Caco-2 (cell line): Measurements from ENCODE around the gene CERS6. TPM values are rescaled to one million over a fixed set of nuclear protein-coding genes. Genes with fewer than 3 reads are reported as not detected.

Source experiments
- BruUV-seq: library from RNA; stranded (reverse); fragments of 400-500 nt; replicated peaks from 2 replicates; lab custom pipeline; 2021; lab: Mats Ljungman, UMichigan
- CTCF ChIA-PET: fragments of 300-600 bp; sonication (Branson Sonifier 250); formaldehyde crosslinking; loops from one replicate; lab custom pipeline; 2022; ENCODE audit warnings: antibody characterized with exemption; lab: Charles Lee
- POLR2A ChIA-PET: fragments of 300-600 bp; sonication (Branson Sonifier 250); formaldehyde crosslinking; loops from one replicate; lab custom pipeline; 2022; ENCODE audit warnings: antibody characterized with exemption; lab: Charles Lee
- DNase-seq, 2 experiments: peaks; one replicate each; pipeline versions ENCODE4 v3.0.0 to v3.0.0-alpha.2; 2020 to 2022
- H3K27me3 ChIP-seq: replicated peaks from 2 replicates; pipeline ENCODE4 v1.6.0; 2011; ENCODE audit warnings: low read length; ENCODE audit not compliant: control insufficient read depth, insufficient read depth
- H3K36me3 ChIP-seq: 2 replicates; pipeline ENCODE4 v1.5.1; 2011; ENCODE audit warnings: low read length; ENCODE audit not compliant: control insufficient read depth, insufficient read depth
- H3K4me1 ChIP-seq: fragments of 250-450 bp; sonication (Bioruptor Pico); 2 replicates; pipeline ENCODE4 v1.5.1; 2020; ENCODE audit warnings: mild to moderate bottlenecking
- H3K4me3 ChIP-seq: 2 replicates; pipeline ENCODE4 v1.5.1; 2011; ENCODE audit warnings: low read depth, mild to moderate bottlenecking, control low read depth, low read length
- H3K9me3 ChIP-seq: fragments of 250-450 bp; sonication (Bioruptor Pico); 2 replicates; pipeline ENCODE4 v1.5.1; 2020; ENCODE audit warnings: mild to moderate bottlenecking, moderate library complexity
- H3K27ac Mint-ChIP-seq: one replicate; pipeline ENCODE4 v1.8.0; 2022; ENCODE audit warnings: mixed read lengths; ENCODE audit not compliant: unreplicated experiment
- H3K27me3 Mint-ChIP-seq: one replicate; pipeline ENCODE4 v1.8.0; 2022; ENCODE audit warnings: mixed read lengths; ENCODE audit not compliant: insufficient read depth, unreplicated experiment
- H3K36me3 Mint-ChIP-seq: one replicate; pipeline ENCODE4 v1.8.0; 2022; ENCODE audit warnings: mild to moderate bottlenecking, mixed read lengths; ENCODE audit not compliant: insufficient read depth, unreplicated experiment
- H3K4me1 Mint-ChIP-seq: one replicate; pipeline ENCODE4 v1.8.0; 2022; ENCODE audit warnings: low read depth, mixed read lengths; ENCODE audit not compliant: unreplicated experiment
- H3K4me3 Mint-ChIP-seq: one replicate; pipeline ENCODE4 v1.8.0; 2022; ENCODE audit warnings: mild to moderate bottlenecking, moderate library complexity, mixed read lengths; ENCODE audit not compliant: unreplicated experiment
- H3K9me3 Mint-ChIP-seq: one replicate; pipeline ENCODE4 v1.8.0; 2022; ENCODE audit warnings: mixed read lengths; ENCODE audit not compliant: unreplicated experiment
- intact Hi-C: fragments of 100-400 bp; cut with micrococcal nuclease; formaldehyde crosslinking; loops from one replicate; pipeline ENCODE4 v1.10.0; 2022; ENCODE audit not compliant: unreplicated experiment
- total RNA-seq: library from RNA; stranded (reverse); gene quantifications from 2 replicates; pipeline ENCODE4 v1.2.3, GENCODE V29; 2022
- TF ChIP-seq, protein P1 (sequence below), 2 experiments: fragments of 200-600 bp in 1 of 2; IDR thresholded peaks; 1 replicate in 1 of 2; 2 replicates in 1 of 2; pipeline versions ENCODE4 v1.5.1 to v1.8.0; 2011 to 2022; ENCODE audit warnings: antibody characterized with exemption in 1 of 2, control low read depth in 1 of 2, inconsistent platforms in 1 of 2, low read depth in 1 of 2, low read length in 1 of 2, mild to moderate bottlenecking in 1 of 2, moderate library complexity in 1 of 2; ENCODE audit not compliant: insufficient read depth in 1 of 2, severe bottlenecking in 1 of 2, unreplicated experiment in 1 of 2

CERS6 gene
- total RNA-seq, 1 experiment from 2014 or later = 32.7 TPM

- TF ChIP-seq, protein P1, sequence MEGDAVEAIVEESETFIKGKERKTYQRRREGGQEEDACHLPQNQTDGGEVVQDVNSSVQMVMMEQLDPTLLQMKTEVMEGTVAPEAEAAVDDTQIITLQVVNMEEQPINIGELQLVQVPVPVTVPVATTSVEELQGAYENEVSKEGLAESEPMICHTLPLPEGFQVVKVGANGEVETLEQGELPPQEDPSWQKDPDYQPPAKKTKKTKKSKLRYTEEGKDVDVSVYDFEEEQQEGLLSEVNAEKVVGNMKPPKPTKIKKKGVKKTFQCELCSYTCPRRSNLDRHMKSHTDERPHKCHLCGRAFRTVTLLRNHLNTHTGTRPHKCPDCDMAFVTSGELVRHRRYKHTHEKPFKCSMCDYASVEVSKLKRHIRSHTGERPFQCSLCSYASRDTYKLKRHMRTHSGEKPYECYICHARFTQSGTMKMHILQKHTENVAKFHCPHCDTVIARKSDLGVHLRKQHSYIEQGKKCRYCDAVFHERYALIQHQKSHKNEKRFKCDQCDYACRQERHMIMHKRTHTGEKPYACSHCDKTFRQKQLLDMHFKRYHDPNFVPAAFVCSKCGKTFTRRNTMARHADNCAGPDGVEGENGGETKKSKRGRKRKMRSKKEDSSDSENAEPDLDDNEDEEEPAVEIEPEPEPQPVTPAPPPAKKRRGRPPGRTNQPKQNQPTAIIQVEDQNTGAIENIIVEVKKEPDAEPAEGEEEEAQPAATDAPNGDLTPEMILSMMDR (IDR thresholded peaks at IDR 0.05; ENCODE audit: insufficient read depth in 1 of 2, low read depth in 1 of 2, low read length in 1 of 2, severe bottlenecking in 1 of 2, unreplicated experiment in 1 of 2) = no peak
- Histone ChIP-seq H3K36me3 (no peaks in the 10 kb centered on the region), H3K27me3 (no peaks in the 10 kb centered on the region), H3K4me3 (no peak overlapping the region), H3K4me1 (0 out of 2 replicates have a peak, but pooled peaks cover under 1% of the 10 kb centered on the region), H3K9me3 (no peaks in the 10 kb centered on the region)
- ChIA-PET POLR2A (no interaction called here), CTCF (no interaction called here)
- intact Hi-C loops = no loop called here
- no peaks in the 10 kb centered on the region for H3K36me3 Mint-ChIP-seq
- no TSS peak for BruUV-seq
- no peak for DNase-seq
- H3K4me3 Mint-ChIP-seq = no peak overlapping the region
- no peak overlapping the region for H3K27ac Mint-ChIP-seq
- H3K27me3 Mint-ChIP-seq = no peaks in the 10 kb centered on the region
- H3K9me3 Mint-ChIP-seq = no peaks in the 10 kb centered on the region
- H3K4me1 Mint-ChIP-seq = peaks cover 6% of the 10 kb centered on the region
Measured at GRCh38 chr2:168809537-168809936, 353.5 kb downstream of the CERS6 start.

DNA sequence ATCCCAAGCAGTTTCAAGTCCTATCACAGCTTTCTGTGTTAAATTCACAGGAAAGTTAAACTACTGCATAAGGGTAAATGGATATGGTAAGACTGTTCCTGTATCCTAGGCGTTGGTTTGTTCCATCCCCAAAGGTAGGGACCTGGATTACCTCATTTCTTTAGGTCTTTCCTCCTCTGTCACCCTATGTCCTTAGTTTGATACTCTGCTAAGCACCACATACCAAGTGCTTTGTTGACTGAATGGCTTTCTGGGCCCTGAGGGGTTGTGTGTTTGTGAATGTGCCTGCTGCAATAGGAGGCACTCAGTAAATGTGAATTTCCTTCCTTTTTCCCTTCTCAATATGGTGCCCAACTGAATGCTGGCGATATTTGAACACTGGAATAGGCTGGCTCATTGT lies 354.2 kb downstream of the CERS6 start:
- Histone ChIP-seq H3K9me3 (no peaks in the 10 kb centered on the region), H3K4me3 (no peak overlapping the region), H3K27me3 (no peaks in the 10 kb centered on the region), H3K36me3 (no peaks in the 10 kb centered on the region; the same call in 1 of the 2 replicates), H3K4me1 (no peaks in the 10 kb centered on the region)
- no peak for DNase-seq
- Mint-ChIP-seq H3K27me3 (no peaks in the 10 kb centered on the region), H3K9me3 (no peaks in the 10 kb centered on the region), H3K4me1 (peaks cover 6% of the 10 kb centered on the region), H3K36me3 (no peaks in the 10 kb centered on the region), H3K4me3 (no peak overlapping the region), H3K27ac (no peak overlapping the region)
- BruUV-seq = no TSS peak
- TF ChIP-seq, protein P1 (IDR thresholded peaks at IDR 0.05; ENCODE audit: insufficient read depth in 1 of 2, low read depth in 1 of 2, low read length in 1 of 2, severe bottlenecking in 1 of 2, unreplicated experiment in 1 of 2) = no peak
- CTCF ChIA-PET = no interaction called here
- intact Hi-C loops = no loop called here
- POLR2A ChIA-PET = no interaction called here

- Histone ChIP-seq H3K4me1 (no peaks in the 10 kb centered on the region), H3K4me3 (no peak overlapping the region), H3K9me3 (no peaks in the 10 kb centered on the region), H3K36me3 (no peaks in the 10 kb centered on the region; the same call in 1 of the 2 replicates), H3K27me3 (no peaks in the 10 kb centered on the region)
- H3K36me3 Mint-ChIP-seq = no peaks in the 10 kb centered on the region
- intact Hi-C loops = no loop called here
- no peak overlapping the region for H3K27ac Mint-ChIP-seq
- no peak overlapping the region for H3K4me3 Mint-ChIP-seq
- ChIA-PET POLR2A (no interaction called here), CTCF (no interaction called here)
- H3K4me1 Mint-ChIP-seq = peaks cover 13% of the 10 kb centered on the region
- H3K9me3 Mint-ChIP-seq = no peaks in the 10 kb centered on the region
- no peaks in the 10 kb centered on the region for H3K27me3 Mint-ChIP-seq
- no TSS peak for BruUV-seq
- no peak for DNase-seq
- TF ChIP-seq, protein P1 (IDR thresholded peaks at IDR 0.05; ENCODE audit: insufficient read depth in 1 of 2, low read depth in 1 of 2, low read length in 1 of 2, severe bottlenecking in 1 of 2, unreplicated experiment in 1 of 2) = no peak
Measured at GRCh38 chr2:168811696-168812095, 355.6 kb downstream of the CERS6 start.
